DMS 273 (cell line): Measurements from ENCODE around the gene TANC1.

Source experiments
- DNase-seq: peaks from one replicate; lab custom pipeline; 2025; ENCODE audit not compliant: unreplicated experiment; lab: John Stamatoyannopoulos, UW

Gene TANC1

GRCh38 chr2:159153951-159154350, 185.5 kb downstream of the TANC1 start:
- DNase-seq: no peak

DNA sequence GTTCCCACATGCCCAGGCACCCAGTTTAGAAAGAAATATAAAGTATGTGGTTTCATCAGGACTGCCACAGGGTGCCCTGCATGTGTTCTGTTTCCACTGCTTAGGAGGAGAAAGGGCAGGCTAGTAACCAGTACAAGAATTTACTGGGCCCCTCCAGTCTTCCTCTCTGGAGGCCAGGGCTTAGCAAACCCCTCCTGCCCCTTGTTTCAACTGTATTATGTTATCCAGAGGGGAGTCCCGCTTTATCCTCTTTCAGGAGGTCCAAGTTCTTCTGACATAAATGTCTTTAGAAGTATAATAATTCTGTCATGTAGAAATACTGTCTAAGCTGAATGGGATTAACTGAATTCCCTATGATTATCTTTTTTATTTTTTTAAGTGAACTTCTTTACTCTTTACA, 185.9 kb downstream of the TANC1 start:
- no peak for DNase-seq

- no peak for DNase-seq
Measured at GRCh38 chr2:159155320-159155719, 186.9 kb downstream of the TANC1 start.

GRCh38 chr2:159155791-159156190, 187.4 kb downstream of the TANC1 start:
- DNase-seq: no peak

DNA sequence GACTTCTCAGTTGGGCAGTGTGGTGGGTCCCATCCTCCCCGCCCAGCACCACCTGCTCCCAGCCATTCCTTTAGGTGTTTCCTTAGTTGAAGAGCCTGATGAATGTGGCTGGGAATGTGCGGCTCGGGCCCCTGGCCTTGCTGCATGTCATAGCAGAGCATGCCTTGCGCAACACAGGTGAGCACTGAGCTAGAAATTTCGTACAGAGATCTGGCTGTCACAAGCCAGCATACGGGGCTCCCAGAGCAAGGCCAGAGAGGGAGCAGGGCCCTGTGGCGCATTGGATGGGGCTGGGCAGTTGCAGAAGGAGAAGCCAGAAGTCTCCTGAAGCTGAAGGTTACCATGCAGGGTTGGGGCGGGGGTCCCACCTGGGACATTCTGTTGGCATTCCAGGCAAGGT, 188.4 kb downstream of the TANC1 start:
- no peak for DNase-seq

DNA sequence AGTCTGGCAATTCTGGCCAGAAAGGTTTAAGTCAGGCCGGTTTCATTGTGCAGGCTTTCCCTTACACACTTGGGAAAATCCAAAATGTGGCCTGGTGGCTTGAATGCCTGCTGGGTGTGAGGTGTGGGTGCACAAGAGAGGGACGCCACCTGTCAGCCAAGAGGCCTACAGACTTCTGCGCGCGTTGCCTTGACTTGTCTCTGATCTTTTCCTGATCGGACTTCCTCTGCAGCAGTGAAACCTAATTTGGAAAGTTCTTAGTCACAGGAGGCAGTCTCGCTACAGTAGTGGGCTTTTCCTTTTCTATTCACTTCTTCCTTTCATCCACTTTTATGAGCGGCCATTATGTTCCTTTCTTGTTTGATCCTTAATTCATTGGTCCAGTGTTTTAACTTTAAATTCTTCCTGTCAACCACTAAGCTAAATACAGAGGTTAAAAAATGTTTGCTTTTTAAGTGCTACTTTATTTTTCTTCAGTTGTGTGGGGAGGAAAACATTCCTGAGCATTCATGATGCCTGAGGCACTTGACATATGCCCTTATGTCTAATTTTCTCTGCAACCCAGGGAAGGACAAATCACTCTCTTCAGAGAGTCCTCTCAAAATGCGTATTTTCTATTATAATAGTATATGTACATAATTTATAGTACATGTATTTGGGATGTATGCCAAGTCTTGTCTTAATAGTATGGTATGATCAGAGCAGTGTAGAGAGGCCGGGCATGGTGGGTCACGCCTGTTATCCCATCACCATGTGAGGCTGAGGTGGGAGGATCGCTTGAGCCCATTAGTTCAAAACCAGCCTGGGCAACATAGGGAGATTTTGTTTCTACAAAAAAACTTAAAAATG, 189.1 kb downstream of the TANC1 start:
- no peak for DNase-seq

DNA sequence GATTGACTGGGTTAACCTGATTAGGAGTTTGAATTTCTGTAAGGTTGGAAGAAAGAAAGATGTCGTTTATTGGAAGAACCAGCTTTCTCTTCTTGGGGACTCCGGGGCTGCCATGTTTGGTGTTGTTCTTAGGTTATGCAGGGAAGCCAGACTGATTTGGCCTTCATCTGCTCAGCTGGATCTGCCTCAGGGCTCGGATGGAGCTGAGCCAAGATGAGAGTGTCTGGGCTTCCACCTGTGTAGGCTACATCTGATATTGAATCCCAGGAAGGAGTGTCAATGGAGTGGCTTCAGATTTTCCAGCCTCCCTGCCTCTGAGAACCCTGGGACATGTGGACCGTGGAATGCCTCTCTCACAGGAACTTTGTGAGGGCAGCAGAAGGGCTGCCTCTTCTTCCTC, 192.0 kb downstream of the TANC1 start:
- DNase-seq: no peak

- no peak for DNase-seq
Measured at GRCh38 chr2:159160954-159161353, 192.5 kb downstream of the TANC1 start.

GRCh38 chr2:159163930-159164329, 195.5 kb downstream of the TANC1 start:
- no peak for DNase-seq

DNA sequence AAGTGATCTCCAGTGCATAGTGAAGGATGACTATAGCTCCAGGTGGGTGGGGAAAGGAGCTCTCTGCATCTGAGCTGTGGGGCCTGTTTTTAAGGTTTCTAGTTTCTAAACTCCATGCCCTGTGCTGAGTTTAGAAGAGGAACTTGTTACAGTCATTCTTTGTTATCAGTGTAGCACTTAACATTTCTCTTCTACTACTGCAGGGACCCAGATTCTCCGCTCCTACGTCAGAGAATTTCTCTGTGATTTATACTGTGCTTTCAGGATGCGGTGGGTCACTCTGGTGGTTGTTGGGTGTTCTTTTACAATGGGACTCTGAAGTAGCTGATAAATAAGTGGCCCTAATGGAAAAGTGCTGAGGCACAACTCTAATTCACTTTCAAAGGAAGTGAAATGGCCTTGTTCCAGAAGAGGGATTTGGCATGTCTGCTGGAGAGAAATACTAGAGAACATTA, 196.0 kb downstream of the TANC1 start:
- no peak for DNase-seq

DNA sequence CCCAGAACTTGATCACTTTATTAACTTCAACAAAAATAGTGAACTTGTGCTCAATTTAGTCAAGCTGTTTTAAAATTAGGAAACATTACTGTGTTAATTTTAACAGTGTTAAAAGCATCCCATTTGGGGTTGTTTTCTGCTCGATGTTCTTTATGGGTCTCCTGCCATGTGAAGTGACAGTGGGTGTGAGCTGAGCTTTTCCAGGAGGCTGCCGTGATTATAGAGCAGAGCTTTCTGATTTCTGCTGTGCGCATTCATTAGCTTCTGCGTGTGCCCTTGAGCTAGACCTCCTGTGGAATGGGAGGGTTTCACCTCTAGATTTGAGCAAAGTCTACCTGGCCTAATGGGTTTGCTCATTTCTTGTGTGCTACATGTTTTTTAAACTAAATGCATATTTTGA, 196.6 kb downstream of the TANC1 start:
- no peak for DNase-seq

DNA sequence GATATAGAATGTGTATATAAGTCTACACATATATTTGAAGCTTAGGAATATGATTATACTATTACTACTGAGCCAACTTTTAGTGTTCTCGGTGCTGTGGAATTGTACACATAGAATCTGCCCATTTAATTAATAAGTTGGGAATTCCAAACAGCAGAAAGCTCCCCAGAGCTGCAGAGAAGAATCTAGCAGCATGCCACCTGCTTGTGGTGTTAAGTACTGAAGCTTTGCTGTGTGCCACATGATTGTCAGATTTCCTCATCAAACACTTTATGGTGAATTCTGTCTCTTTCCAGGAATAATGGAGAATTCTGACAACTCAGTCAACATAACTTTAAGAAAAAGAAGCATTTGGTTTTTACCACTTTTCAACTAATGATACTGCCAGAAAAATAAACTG, 200.3 kb downstream of the TANC1 start:
- DNase-seq: peak; percentile 25

DNA sequence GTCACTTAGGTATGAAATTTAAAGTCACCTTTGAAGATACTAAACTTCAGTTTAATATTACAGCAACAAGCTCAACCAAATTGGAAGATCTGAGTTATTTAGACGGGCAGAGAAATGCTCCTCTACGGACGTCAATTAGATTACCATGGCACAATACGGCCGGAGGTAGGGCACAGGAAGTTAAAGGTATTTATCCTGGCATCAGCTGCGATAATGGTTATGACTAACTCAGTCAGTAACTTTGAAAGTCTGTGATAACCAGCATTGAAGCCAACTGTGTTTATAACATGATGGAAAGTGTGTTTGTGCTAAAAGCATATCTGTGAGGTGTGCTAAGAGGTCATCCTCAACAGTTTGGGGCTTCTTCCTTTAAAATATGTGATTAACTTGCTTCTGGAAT, 200.7 kb downstream of the TANC1 start:
- no peak for DNase-seq

- DNase-seq: no peak
Measured at GRCh38 chr2:159172403-159172802, 204.0 kb downstream of the TANC1 start.

DNA sequence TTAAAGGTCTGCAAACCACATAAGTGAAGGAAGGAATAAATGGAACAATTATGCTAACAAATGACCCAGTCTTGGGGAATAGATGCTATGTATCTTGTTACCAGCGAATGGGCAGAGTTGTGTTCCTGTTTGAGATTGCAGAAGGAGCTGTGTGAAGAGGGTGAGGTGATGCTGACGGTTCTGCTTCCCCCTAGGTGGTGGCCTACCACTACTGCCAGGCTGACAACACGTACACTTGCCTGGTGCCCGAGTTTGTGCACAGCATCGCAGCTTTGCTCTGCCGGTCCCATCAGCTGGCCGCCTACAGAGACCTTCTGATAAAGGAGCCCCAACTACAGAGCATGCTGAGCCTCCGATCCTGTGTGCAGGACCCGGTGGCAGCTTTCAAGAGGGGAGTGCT, 206.3 kb downstream of the TANC1 start:
- no peak for DNase-seq

- DNase-seq: no peak
Measured at GRCh38 chr2:159175182-159175581, 206.7 kb downstream of the TANC1 start.

DNA sequence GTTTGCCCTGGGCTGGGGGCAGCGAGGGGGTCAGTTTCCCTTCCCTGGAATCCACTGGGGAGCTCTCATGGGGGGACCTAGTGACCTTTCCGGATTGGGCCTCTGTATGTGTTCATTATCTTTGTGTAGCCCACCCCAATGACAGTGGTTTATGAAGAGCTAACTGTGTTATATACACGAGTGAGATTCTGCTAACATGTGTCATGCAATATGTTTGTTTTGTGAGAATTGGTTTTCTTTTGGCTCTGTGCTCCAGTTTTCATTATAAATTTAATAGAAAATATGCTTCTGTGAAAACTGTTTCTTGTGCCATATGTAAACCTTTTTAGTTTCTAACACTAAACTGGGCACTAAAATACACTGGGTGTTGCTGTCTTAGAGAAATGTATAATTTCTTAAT, 207.5 kb downstream of the TANC1 start:
- DNase-seq: no peak

DNA sequence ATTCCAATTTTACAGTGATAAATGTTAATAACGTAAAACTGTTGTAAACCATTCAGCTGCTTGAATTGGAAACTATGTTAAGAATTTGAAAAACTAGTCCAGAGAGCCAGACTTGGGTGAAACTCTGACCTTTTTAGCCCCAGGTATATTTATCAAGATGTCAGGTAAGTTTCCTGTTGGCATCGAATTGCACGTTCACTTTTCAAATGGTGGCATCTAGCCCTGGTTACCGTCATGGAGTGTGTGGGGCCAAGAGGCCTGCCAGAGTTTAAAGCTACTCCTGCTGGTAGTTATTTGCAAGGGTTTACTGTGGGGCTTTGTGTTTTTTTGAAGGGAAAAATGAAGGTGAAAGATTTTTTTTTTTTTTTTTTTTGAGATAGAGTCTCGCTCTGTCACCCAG, 208.1 kb downstream of the TANC1 start:
- DNase-seq: no peak

DNA sequence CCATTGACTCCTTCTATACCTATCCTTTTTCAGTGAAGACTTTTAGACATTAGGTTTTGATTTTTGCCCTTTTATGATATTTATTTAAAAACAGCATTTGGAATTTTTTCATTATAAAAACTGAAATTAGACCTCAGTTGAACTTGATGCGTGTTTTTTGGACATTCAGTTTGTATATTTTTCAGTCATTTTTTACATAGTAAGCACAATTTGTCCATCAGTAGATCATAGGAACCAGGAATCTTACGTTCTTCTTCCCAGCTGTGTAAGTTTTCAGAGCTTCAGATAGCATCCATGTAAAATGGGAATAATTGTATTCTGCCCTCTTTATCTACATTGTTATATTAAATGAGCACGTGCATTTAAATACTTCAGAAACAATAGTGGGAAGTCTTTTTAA, 208.9 kb downstream of the TANC1 start:
- no peak for DNase-seq

DNA sequence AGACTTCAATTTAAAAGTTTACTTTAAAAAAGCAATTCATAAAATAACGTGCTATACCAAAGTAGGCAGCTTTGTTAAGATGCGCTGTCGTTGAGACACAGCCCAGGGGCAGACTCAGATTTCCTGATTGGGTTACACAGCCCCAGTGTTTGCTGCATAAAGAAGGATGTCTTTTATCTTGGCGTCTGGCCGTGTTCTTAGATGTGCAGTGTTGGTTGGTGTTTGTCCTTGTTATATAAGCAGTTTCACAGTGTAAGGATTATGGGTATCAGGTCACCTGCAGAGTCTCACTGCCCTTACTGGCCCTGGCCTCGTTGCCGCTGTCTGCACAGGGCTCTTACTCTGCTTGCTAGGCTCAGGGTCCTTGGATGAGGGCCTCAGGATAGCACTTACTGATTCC, 209.5 kb downstream of the TANC1 start:
- no peak for DNase-seq

- DNase-seq: no peak
Measured at GRCh38 chr2:159179096-159179495, 210.7 kb downstream of the TANC1 start.

- DNase-seq: no peak
Measured at GRCh38 chr2:159179696-159180095, 211.3 kb downstream of the TANC1 start.

- DNase-seq: no peak
Measured at GRCh38 chr2:159183346-159183745, 214.9 kb downstream of the TANC1 start.
